ENCODE data around the gene DNAAF8.

GRCh38 chr16:4771646-4772045 lies 37.3 kb downstream of the DNAAF8 start:
- no peak for TF ChIP-seq POLR2A (IDR thresholded peaks at IDR 0.05; ENCODE audit: low read length)
- TF ChIP-seq GATA1 (IDR thresholded peaks at IDR 0.05; ENCODE audit: low read depth, low read length), result no peak
